K562 (cell line): ENCODE measurements around the gene CFAP221. TPM values are rescaled to one million over a fixed set of nuclear protein-coding genes. Genes with fewer than 3 reads are reported as not detected.

Experiments
- CAMTA2 ChIP-seq: fragments of 250-450 bp; sonication (Bioruptor Pico); conservative IDR thresholded peaks from 2 replicates; pipeline ENCODE4 v1.5.1; 2022
- CBX2 ChIP-seq: fragments of 200-600 bp; sonication (generic); IDR thresholded peaks from one replicate; pipeline ENCODE4 v1.6.1; 2012; ENCODE audit warnings: mild to moderate bottlenecking, low read length, inconsistent platforms; ENCODE audit not compliant: insufficient read depth, poor library complexity, severe bottlenecking
- CHD1 ChIP-seq: fragments of 200-600 bp; sonication (generic); IDR thresholded peaks from one replicate; pipeline ENCODE4 v1.6.1; 2012; ENCODE audit warnings: mild to moderate bottlenecking, moderate library complexity, low read length, inconsistent platforms
- CREB1 ChIP-seq, 2 experiments: sonication (generic) in 1 of 2; formaldehyde crosslinking in 1 of 2; IDR thresholded peaks; 2 replicates each; pipeline versions ENCODE4 v1.6.1 to v1.8.0; 2012 to 2022; ENCODE audit warnings: inconsistent platforms in 1 of 2, mild to moderate bottlenecking in 1 of 2, missing genetic modification reagents in 1 of 2, moderate library complexity in 1 of 2
- GMEB1 ChIP-seq: fragments of 250-450 bp; sonication (Bioruptor Pico); IDR thresholded peaks from 2 replicates; pipeline ENCODE4 v1.4.0; 2020; ENCODE audit warnings: mild to moderate bottlenecking
- MECOM ChIP-seq: fragments of 250-450 bp; sonication (Bioruptor Pico); IDR thresholded peaks from 2 replicates; pipeline ENCODE4 v1.8.0; 2022; ENCODE audit warnings: inconsistent platforms
- MEF2A ChIP-seq: IDR thresholded peaks from 2 replicates; pipeline ENCODE4 v1.6.1; 2011; ENCODE audit warnings: low read depth, mild to moderate bottlenecking, low read length, moderate library complexity; ENCODE audit not compliant: control insufficient read depth
- MTA2 ChIP-seq: fragments of 450-650 bp; IDR thresholded peaks from 2 replicates; pipeline ENCODE4 v1.6.1; 2016; ENCODE audit warnings: low read depth
- MYNN ChIP-seq, 2 experiments: sonication (generic); formaldehyde crosslinking in 1 of 2; IDR thresholded peaks; 2 replicates each; pipeline versions ENCODE4 v1.5.0 to v1.6.1; 2016 to 2020; ENCODE audit warnings: antibody characterized with exemption in 1 of 2, missing genetic modification reagents in 1 of 2
- NFRKB ChIP-seq: fragments of 450-650 bp; IDR thresholded peaks from 2 replicates; pipeline ENCODE4 v1.6.1; 2016; ENCODE audit warnings: low read depth
- PPARD ChIP-seq: fragments of 250-450 bp; sonication (Bioruptor Pico); IDR thresholded peaks from 2 replicates; pipeline ENCODE4 v1.8.0; 2022; ENCODE audit warnings: inconsistent platforms, mild to moderate bottlenecking, moderate library complexity
- PTTG1 ChIP-seq: fragments of 450-650 bp; IDR thresholded peaks from 2 replicates; pipeline ENCODE4 v1.6.1; 2016; ENCODE audit warnings: low read depth, mild to moderate bottlenecking, missing genetic modification characterization, missing compliant biosample characterization
- RBM22 ChIP-seq: fragments of 200-400 bp; formaldehyde crosslinking; IDR thresholded peaks from 2 replicates; pipeline ENCODE4 v1.6.1; 2018; ENCODE audit warnings: low read length, low read depth; ENCODE audit not compliant: poor library complexity, severe bottlenecking
- SMAD2 ChIP-seq: fragments of 150-350 bp; IDR thresholded peaks from 2 replicates; pipeline ENCODE4 v1.6.1; 2014; ENCODE audit warnings: low read depth, mild to moderate bottlenecking, low read length
- SMARCC2 ChIP-seq: fragments of 450-650 bp; IDR thresholded peaks from 2 replicates; pipeline ENCODE4 v1.6.1; 2017; ENCODE audit warnings: antibody characterized with exemption, moderate library complexity, mild to moderate bottlenecking, low read depth
- SNAPC5 ChIP-seq: fragments of 250-450 bp; sonication (Bioruptor Pico); IDR thresholded peaks from 2 replicates; pipeline ENCODE4 v1.8.0; 2021; ENCODE audit warnings: moderate library complexity, mild to moderate bottlenecking, inconsistent platforms
- TAL1 ChIP-seq: fragments of 450-650 bp; IDR thresholded peaks from 2 replicates; pipeline ENCODE4 v1.6.1; 2016; ENCODE audit warnings: mild to moderate bottlenecking
- ZNF280A ChIP-seq: fragments of 450-650 bp; IDR thresholded peaks from 2 replicates; pipeline ENCODE4 v1.6.1; 2018; ENCODE audit warnings: mild to moderate bottlenecking, low read depth; ENCODE audit not compliant: partially characterized antibody
- ZSCAN29 ChIP-seq: fragments of 450-650 bp; IDR thresholded peaks from 2 replicates; pipeline ENCODE4 v1.6.1; 2017
- polyA plus RNA-seq, 8 experiments: library from polyadenylated mRNA; depleted of rRNA in 4 of 8; stranded (reverse) in 5 of 8; unstranded in 3 of 8; fragments of >200 nt; fragmentation: Nextera tagmentation in 2 of 8; fragmentation: Illumina TruSeq in 1 of 8; extraction: Ambion mirVana in 2 of 8; extraction: Trizol in 1 of 8; gene quantifications; 2 replicates each; pipeline versions ENCODE4 v1.2.1 to v1.2.3, GENCODE V29; 2011 to 2014; ENCODE audit warnings: inconsistent platforms in 1 of 8, missing spikeins in 1 of 8
- total RNA-seq, 7 experiments: library from RNA; depleted of rRNA in 6 of 7; stranded (reverse); fragments of >200 nt in 6 of 7; fragmentation: Illumina TruSeq in 2 of 7; extraction: Trizol in 2 of 7; gene quantifications; 2 replicates each; pipeline versions ENCODE4 v1.2.1 to v1.2.3, GENCODE V29; 2011 to 2021; ENCODE audit warnings: low replicate concordance in 1 of 7
- TF ChIP-seq, protein P1 (sequence below): sonication (generic); formaldehyde crosslinking; IDR thresholded peaks from 2 replicates; pipeline ENCODE4 v1.8.0; 2022; ENCODE audit warnings: mild to moderate bottlenecking, missing genetic modification reagents
- TF ChIP-seq, protein P2 (sequence below): fragments of 450-650 bp; formaldehyde crosslinking; IDR thresholded peaks from 2 replicates; pipeline ENCODE4 v1.4.0; 2022; ENCODE audit warnings: mild to moderate bottlenecking, moderate library complexity
- TF ChIP-seq, protein P3 (sequence below): sonication (generic); formaldehyde crosslinking; IDR thresholded peaks from 2 replicates; pipeline ENCODE4 v1.8.0; 2022; ENCODE audit warnings: mild to moderate bottlenecking, missing genetic modification reagents

The CFAP221 gene
- total and polyA plus RNA-seq, 9 of the 15 experiments (the other 6 are each of a cell fraction or from before 2014, with no cell fraction given): 0.09 to 1.4 (median 0.65) TPM

GRCh38 chr2:119544075-119544938 lies at the start of gene CFAP221 (continued):
- TF ChIP-seq CAMTA2 (CRISPR knock-in tag) (no peak), CREB1 (IDR thresholded peaks at IDR 0.05) (no peak), CREB1 (CRISPR knock-in tag; IDR thresholded peaks at IDR 0.05) (peak; percentile 35; the same call in 1 of the 2 replicates), MEF2A (no peak), GMEB1 (CRISPR knock-in tag) (0 out of 2 replicates have a peak, but pooled peaks have one; percentile 8), MECOM (CRISPR knock-in tag) (no peak), NFRKB (no peak), SMAD2 (no peak), PPARD (no peak), PTTG1 (tag) (no peak), CHD1 (no peak), CBX2 (no peak), SNAPC5 (no peak), TAL1 (no peak), RBM22 (peak; percentile 87), ZNF280A (no peak), ZSCAN29 (no peak), SMARCC2 (no peak), MTA2 (no peak), MYNN (IDR thresholded peaks at IDR 0.05) (no peak), MYNN (CRISPR knock-in tag; IDR thresholded peaks at IDR 0.05) (no peak)
- TF ChIP-seq, protein P1, sequence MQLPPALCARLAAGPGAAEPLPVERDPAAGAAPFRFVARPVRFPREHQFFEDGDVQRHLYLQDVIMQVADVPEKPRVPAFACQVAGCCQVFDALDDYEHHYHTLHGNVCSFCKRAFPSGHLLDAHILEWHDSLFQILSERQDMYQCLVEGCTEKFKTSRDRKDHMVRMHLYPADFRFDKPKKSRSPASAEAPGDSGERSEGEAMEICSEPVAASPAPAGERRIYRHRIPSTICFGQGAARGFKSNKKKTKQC (CRISPR knock-in tag): no peak
- TF ChIP-seq, protein P2, sequence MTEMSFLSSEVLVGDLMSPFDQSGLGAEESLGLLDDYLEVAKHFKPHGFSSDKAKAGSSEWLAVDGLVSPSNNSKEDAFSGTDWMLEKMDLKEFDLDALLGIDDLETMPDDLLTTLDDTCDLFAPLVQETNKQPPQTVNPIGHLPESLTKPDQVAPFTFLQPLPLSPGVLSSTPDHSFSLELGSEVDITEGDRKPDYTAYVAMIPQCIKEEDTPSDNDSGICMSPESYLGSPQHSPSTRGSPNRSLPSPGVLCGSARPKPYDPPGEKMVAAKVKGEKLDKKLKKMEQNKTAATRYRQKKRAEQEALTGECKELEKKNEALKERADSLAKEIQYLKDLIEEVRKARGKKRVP (CRISPR knock-in tag): no peak
- TF ChIP-seq, protein P3, sequence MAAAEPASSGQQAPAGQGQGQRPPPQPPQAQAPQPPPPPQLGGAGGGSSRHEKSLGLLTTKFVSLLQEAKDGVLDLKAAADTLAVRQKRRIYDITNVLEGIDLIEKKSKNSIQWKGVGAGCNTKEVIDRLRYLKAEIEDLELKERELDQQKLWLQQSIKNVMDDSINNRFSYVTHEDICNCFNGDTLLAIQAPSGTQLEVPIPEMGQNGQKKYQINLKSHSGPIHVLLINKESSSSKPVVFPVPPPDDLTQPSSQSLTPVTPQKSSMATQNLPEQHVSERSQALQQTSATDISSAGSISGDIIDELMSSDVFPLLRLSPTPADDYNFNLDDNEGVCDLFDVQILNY (CRISPR knock-in tag): no peak
